HCT116 (cell line): ENCODE measurements around the gene ALK.

Source experiments
- SIN3A ChIP-seq: IDR thresholded peaks from 2 replicates; pipeline ENCODE4 v1.6.1; 2012; ENCODE audit warnings: low read depth
- ZFX ChIP-seq: fragments of 450-650 bp; IDR thresholded peaks from 2 replicates; pipeline ENCODE4 v1.6.1; 2017

GRCh38 chr2:29304399-29305060, 616.9 kb downstream of the ALK start:
- TF ChIP-seq ZFX (no peak), SIN3A (no peak)
